GM23338 (cell line): ENCODE measurements around the gene FASN.

Experiments used
- EZH2 ChIP-seq: fragments of 200-600 bp; sonication (generic); IDR thresholded peaks from one replicate; pipeline ENCODE4 v1.8.0; 2017; ENCODE audit warnings: antibody characterized with exemption, mild to moderate bottlenecking, low read depth; ENCODE audit not compliant: unreplicated experiment
- POLR2AphosphoS5 ChIP-seq: IDR thresholded peaks from 2 replicates; pipeline ENCODE4 v1.6.1; 2016; ENCODE audit warnings: antibody characterized with exemption, low read depth
- TF ChIP-seq, protein P1 (sequence below), 2 experiments: fragments of 200-600 bp in 1 of 2; sonication (generic) in 1 of 2; conservative IDR thresholded peaks; 2 replicates each; pipeline versions ENCODE4 v1.5.1 to v1.6.1; 2016 to 2017; ENCODE audit warnings: antibody characterized with exemption in 2 of 2, low read depth in 2 of 2, mild to moderate bottlenecking in 2 of 2, moderate library complexity in 1 of 2

DNA sequence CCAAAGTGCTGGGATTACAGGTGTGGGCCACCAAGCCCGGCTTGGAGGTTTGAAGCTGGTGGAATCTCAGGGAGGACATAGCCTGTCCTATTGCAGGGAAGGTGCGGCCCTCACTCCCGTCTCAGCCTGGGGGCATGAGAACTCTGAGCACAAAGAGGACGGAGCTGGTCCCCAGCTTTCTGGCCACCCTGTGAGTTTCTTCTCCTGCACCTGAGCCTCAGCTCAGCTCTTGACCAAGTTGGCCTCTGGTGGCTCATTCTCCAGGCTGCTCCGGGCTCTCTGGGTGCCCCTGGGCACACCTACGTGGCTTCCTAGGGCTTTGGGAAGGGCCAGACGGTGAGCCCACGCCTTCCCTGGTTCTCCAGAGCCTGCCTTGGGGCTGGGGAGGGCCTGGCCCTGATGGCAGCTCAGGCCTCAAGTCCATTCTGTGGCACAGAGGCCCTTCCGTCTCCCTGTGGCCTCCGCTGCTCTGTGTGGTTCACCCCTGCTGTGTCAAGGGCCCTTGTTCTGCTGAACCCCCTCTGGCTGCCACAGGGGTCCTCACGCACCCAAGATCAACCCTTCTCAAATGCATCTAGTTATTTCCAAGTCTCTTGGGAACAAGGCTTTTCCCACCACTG, 6.9 kb upstream of the FASN start:
- no peak for TF ChIP-seq EZH2
- TF ChIP-seq, protein P1, sequence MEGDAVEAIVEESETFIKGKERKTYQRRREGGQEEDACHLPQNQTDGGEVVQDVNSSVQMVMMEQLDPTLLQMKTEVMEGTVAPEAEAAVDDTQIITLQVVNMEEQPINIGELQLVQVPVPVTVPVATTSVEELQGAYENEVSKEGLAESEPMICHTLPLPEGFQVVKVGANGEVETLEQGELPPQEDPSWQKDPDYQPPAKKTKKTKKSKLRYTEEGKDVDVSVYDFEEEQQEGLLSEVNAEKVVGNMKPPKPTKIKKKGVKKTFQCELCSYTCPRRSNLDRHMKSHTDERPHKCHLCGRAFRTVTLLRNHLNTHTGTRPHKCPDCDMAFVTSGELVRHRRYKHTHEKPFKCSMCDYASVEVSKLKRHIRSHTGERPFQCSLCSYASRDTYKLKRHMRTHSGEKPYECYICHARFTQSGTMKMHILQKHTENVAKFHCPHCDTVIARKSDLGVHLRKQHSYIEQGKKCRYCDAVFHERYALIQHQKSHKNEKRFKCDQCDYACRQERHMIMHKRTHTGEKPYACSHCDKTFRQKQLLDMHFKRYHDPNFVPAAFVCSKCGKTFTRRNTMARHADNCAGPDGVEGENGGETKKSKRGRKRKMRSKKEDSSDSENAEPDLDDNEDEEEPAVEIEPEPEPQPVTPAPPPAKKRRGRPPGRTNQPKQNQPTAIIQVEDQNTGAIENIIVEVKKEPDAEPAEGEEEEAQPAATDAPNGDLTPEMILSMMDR (conservative IDR thresholded peaks at IDR 0.05; ENCODE audit: low read depth in 2 of 2), result no peak
- no peak for TF ChIP-seq POLR2AphosphoS5
